ENCODE measurements around the gene IQGAP3.

Gene IQGAP3

GRCh38 chr1:156480411-156481192 is 91.8 kb downstream of the IQGAP3 start:
- DNase-seq (ENCODE audit: low read depth, low spot score): peak; percentile 63

- DNase-seq (ENCODE audit: low read depth, low spot score): no peak
Observed at GRCh38 chr1:156480016-156480370, 92.4 kb downstream of the IQGAP3 start.

- no peak for DNase-seq (ENCODE audit: low read depth, low spot score)
Observed at GRCh38 chr1:156479093-156480015, 93.0 kb downstream of the IQGAP3 start.

- DNase-seq (ENCODE audit: low read depth, low spot score): no peak
Observed at GRCh38 chr1:156478250-156478627, 94.1 kb downstream of the IQGAP3 start.

GRCh38 chr1:156477526-156478249 is 94.7 kb downstream of the IQGAP3 start:
- DNase-seq (ENCODE audit: low read depth, low spot score): no peak

GRCh38 chr1:156476501-156477298 is 95.7 kb downstream of the IQGAP3 start:
- DNase-seq (ENCODE audit: low read depth, low spot score): no peak

GRCh38 chr1:156475568-156476500 is 96.5 kb downstream of the IQGAP3 start:
- no peak for DNase-seq (ENCODE audit: low read depth, low spot score)
